CD4-positive, alpha-beta T cell treated with Interleukin-2 at 100 ng/mL for 4 hours (primary cell): ENCODE data around the gene PRM3.
A peak's percentile ranks its signal among the peaks of the same experiment; 100 is the strongest.

ENCODE experiments used
- DNase-seq: peaks from one replicate; pipeline ENCODE4 v3.0.0-alpha.2; 2020; ENCODE audit warnings: low spot score

Gene PRM3

DNA sequence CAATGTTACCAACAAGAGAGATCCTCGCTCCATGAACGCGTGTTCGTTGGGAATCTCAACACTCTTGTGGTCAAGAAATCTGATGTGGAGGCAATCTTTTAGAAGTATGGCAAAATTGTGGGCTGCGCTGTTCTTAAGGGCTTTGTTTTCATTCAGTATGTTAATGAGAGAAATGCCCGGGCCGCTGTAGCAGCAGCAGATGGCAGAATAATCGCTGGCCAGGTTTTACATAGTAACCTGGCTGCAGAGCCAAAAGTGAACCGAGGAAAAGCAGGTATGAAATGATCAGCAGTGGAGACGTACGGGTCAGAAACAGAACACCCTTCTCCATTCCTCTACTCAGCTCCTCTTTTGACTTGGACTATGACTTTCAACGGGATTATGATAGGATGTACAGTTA is 30.8 kb downstream of the PRM3 start:
- no peak for DNase-seq

DNA sequence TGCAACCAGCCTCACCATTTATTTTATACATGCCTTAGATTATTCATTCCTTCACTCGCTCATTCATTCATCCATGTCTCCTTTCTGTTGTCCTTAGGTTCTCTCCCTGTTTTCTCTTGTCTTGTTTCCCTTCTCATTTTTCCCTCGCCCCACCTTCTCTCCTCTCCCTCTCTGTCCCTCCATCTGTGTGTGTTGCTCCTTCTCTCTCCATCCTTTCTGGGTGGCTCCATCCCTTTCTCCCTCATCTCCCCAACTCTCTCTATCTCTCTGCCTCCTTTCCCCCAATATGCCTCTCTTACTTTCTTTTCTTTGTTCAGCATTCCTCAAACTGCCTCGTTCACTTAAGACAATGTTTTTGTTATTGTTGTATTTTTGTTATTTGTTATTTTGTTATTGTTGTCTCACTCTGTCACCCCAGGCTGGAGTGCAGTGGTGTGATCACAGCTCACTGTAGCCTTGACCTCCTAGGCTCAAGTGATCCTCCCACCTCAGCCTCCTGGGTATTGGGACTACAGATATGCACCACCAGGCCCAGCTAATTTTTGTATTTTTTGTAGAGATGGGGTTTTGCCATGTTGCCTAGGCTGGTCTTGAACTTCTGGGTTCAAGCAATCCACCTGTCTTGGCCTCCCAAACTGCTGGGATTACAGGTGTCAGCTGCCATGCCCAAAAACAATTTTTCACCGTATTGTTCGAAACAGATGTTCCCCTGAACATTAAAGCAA is 31.8 kb downstream of the PRM3 start:
- no peak for DNase-seq

GRCh38 chr16:11240636-11241473 is 32.6 kb downstream of the PRM3 start:
- no peak for DNase-seq

DNA sequence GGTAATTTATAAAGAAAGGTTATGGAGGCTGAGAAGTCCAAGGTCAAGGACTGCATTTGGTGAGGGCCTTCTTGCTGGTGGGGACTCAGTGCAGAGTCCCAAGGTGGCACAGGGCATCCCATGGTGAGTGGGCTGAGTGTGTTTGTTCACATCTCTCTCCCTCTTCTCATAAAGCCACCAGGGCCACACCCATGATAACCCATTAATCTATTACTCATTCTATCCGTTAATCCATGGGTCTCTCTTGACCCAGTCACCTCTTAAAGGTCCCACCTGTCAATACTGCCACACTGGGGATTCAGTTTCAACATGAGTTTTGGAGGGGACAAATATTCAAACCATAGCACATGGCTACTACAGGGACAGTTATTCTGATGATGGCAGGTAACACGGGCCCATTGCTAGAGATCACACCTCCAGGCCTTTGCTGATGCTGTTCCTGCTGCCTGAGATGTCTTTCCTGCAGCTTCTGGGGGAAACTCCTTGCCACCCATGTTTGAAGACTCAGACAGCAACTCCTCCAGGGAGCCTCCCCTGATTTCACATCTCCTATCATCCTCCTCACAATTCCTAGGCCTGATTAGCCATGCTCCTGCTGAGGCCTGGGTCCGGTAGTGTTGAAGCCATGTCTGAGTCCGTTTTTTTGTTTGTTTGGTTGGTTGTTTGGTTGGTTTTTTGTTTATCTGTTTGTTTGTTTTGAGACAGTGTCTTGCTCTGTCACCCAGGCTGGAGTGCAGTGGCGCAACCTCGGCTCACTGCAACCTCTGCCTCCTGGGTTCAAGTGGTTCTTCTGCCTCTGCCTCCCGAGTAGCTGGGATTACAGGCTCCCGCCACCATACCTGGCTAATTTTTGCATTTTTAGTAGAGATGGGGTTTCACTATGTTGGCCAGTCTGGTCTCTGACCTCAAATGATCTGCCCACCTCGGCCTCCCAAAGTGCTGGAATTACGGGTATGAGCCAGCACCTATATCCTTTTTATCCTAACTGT is 33.5 kb downstream of the PRM3 start:
- DNase-seq = no peak

DNA sequence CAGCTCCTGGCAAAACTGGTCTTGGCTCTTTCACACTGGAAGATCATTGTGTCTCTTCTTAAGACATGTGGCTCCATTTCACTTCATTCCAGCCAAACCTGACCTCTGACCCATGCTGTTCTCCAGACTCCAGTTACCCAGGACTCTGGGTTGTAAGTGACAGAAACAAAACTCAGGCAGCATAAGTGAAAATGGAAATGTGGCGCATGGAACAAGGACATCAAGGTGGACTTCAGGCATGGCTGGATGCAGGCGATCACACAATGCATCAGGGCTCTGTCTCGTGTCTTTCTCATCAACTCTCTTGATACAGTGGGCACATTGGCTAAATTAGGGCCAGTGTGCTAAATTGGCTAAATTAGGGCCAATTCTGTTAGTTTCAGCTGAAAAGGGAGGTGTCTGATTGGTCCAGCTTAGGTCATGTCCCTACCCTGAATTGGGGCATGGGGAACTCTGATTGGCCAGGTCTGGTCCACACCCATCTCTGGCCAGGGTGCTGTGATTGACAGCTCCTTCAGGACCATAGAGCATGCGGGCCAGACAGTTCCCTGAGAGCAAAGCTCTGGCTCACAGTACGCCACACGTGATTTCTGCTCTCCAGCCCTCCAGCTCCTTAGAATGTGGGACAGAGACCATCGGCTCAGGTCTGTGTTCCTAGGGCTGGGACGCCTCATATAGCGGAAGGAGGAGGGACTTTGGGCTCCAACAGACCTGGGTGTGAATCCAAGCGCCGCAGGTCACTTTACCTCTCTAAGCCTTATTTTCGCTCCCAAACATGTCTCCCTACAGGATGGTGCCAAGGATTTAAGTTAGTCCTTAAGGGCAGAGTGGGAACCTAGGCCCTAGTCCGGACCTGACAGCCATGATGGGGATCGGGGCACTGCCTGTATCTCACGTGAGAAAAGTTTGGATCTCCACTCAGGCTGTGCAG is 34.9 kb downstream of the PRM3 start:
- DNase-seq = no peak

- DNase-seq = no peak
Observed at GRCh38 chr16:11236461-11237254, 36.8 kb downstream of the PRM3 start.

- no peak for DNase-seq
Observed at GRCh38 chr16:11235703-11235991, 37.8 kb downstream of the PRM3 start.

- no peak for DNase-seq
Observed at GRCh38 chr16:11234884-11235702, 38.3 kb downstream of the PRM3 start.

DNA sequence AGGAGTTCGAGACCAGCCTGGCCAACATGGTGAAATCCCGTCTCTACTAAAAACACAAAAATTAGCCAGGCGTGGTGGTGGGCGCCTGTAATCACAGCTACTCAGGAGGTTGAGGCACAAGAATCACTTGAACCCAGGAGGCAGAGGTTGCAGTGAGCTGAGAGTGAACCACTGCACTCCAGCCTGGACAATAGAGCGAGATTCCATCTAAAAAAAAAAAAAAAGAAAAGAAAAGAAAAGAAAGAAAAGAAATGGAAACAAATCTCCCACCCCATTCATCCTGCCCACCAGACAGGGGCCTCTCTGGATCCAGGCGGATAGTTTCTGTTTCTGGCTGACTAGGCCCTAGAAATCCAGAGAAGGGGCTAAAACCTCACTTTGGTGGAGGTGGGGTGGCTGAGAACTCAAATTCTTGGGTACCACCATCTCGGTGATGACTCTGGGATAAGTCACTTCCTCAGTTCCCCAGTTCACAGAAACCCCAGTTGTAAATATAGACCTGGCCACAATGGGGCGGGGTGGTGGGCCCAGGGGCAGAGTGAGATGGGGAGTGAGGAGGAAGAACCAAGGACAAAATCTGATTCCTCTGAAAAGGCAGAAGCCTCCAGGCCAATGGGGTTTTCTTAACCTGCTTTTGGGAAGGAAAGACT is 39.6 kb downstream of the PRM3 start:
- DNase-seq = peak; percentile 82

DNA sequence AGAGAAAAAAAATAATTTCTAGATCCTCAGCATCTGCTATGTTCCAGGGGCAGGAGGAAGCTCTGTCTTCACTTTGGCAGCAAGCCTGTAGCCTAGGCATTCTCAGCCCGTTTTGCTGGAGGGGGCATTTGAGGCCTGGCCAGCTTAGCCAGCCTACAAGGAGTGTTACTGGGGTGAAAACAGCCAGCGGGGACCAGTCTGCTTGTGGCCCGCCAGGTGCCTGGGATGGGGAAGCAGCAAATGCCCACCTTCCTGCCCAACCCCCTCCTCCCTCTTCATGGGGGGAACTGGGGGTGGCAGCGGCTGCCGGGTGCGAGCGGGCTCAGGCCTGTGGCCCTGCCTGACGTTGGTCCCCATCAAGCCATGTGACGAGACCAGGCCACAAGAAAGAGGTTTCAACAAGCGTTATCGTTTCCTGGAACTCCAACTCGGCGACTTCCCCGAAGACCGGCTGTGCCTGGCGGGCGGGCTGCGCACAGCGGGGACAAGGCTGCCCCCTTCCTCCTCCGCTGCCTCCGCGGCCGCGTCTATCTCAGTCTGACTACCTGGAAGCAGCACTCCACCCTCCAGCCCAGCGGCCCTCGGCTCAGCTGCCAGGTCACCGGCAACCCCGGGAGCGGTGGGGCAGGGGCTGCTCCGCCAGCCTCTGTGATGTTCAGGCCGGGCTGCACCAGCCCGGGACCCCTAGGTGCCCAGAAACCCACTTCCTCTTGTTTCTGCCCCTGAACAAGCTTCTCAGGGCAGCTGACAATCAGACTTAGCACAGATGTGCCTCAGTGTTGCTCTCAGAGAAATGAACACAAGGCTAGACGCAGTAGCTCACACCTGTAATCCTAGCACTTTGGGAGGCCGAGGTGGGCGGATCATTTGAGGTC is 40.3 kb downstream of the PRM3 start:
- peak; percentile 96 for DNase-seq

- DNase-seq = no peak
Observed at GRCh38 chr16:11232302-11232851, 41.1 kb downstream of the PRM3 start.

DNA sequence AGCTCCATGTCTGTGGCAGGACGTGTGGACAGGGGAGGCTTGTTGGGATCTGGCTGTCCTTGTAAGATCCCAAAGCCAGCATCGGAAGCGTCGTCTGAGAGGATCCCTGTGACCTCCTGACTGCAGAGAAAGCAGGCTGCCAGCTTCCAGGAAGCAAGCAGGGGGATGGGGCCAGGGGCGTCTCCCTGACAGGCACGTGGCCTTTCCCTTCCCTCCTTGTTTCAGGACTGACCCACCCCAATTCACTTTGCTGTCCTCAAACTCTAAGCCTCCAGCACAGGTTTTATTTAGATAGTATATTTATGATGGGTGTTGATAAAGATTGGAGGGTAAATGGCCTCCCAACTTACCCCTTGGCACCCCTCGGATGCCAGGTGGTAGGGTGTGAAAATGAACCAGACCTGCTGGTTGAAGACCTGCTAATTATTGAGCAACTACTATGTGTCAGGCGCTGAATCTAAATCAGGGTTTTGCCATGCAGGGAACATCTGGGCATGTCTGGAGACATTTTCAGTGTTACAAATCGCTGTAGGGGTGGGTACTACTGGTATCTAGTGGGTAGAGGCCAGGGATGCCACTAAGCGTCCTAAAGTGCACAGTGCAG is 42.0 kb downstream of the PRM3 start:
- DNase-seq = no peak

DNA sequence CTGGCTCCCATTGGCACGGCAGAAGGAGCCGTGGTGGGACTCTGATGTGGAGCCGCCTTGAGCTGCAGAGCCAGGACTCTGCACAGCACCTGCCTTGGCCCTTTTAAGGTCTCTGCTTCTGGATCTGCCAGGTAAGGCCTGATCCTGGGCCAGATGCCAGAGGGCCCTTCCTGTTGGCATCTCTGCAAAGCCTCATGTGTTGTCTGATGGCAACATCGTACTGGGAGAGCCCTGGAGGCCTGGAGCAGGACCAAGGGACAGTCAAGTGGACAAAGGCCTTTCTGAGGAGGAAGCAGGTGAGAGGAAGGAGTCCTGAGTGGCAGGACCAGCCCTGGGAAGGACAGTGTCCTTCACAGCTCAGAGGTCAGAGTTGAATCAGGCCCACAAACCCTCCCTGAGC is 43.5 kb downstream of the PRM3 start:
- DNase-seq = no peak

DNA sequence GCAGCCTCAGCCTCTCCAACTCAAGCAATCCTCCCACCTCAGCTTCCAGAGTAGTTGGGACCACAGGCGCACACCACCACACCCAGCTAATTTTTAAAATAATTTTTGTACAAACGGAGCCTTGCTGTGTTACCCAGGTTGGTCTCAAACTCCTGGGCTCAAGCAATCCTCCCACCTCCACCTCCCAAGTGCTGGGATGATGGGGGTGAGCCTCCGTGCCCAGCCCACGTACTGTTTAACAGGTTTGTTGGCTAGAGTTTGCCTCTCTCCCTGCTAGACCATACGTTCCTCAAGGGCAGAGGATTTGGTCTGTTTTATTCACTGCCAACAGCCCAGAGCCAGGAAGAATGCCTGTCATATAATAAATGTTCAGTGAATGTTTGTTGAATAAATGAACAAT is 44.0 kb downstream of the PRM3 start:
- no peak for DNase-seq

GRCh38 chr16:11225677-11226549 is 47.5 kb downstream of the PRM3 start:
- DNase-seq = no peak

DNA sequence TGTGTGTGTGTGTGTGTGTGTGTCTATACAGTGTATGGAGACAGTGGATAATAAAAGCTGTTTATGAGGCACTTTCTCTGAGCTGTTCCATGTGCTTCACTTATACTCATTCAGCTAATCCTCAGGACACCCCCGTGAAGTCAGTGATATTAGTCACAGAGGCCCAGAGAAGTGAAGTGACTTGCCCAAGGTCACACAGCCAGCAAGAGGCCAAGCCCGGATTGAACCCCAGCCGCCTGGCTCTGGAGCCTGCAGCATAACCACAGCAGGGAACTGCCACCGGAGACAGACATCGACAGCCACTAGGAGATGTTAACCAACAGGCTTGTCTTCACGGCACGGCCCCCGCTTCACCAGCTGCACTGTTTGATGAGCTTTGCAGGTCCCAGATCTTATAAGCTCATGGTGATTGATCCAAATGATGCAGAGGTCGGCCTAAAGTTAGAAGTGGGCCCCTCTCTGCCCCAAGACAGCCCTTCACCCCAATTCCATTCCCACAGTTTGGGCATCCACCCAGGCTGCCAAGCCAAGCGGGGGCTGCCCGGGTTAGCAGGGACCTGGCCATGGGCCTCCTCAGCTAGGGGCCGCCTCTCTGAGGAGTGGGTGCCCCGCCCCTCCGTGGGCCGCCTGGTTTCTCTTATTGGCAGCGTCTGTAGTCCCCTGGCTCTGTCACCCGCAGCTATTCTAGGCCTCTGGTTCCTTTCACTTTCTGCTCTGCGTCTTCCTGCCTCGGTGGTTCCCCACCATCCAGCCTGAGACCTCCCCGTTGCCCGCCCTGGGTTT is 48.3 kb downstream of the PRM3 start:
- DNase-seq = peak; percentile 83
